ENCODE results near the gene GCHFR.
A peak's percentile ranks its signal among the peaks of the same experiment; 100 is the strongest.

GCHFR gene

DNA sequence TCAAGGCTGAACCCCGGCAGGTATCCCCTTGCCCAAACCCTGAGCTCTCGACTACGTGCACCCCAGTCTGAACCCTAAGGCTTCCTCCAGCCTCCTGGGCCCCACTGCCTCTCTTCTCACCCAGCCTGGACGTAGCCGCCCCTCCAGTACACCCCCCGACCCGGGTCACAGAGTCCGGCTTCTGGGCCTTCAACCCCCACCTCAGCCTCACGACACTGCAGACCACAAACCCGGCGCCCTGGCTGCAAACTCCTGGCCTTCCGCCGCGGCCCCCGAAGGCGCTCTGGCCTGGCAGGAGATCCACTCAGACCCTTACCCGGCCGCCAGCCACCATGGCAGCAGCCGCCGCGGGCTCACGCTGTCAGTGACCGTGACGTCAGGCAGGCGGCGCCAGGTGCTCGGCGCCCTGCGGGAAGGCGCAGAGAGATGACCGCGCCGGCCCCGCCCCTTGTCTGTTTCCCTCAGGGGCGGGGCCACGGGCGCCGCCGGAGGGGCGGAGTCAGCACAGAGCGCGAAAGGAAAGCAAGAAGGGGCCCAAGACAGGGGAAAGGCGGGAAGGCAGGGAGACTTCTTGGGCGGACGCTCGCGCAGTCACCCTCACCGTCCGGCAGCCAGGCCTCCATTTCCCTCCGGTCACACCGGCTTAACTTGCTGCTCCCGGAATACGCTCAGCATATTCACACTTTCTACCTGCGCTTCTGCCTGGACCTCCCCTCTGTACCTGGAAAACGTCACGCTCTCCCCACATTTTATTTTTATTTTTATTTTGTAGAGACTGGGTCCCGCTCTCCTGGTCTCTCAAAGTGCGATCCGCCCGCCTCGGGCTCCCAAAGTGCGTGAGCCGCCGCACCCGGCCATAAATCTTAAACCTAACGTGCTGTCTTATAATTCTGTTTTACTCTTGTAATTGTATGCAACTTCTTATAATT is 8.7 kb upstream of the GCHFR start, which contains the start of gene RMDN3:
Gene RMDN3, minus strand, starts transcription at position 372 of the 929 bp plus-strand sequence. CDS start 471 bp downstream, outside the sequence.
- DNase-seq: peak; percentile 98

DNA sequence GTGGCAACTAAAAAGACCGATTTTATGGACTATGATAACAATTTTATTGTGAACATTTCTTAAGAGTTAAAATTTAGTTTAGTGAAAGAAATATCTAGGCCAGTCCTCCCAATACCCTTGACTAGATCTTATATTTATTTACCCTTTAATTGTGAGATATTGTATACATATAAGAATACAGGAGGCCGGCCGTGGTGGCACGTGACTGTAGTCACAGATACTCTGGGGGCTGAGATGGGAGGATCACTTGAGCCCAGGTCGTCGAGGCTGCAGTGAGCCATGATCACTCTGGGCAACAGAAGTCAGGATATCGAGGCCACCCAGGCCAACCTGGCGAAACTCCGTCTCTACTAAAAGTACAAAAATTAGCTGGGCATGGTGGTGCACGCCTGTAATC is 8.1 kb upstream of the GCHFR start:
- no peak for DNase-seq

DNA sequence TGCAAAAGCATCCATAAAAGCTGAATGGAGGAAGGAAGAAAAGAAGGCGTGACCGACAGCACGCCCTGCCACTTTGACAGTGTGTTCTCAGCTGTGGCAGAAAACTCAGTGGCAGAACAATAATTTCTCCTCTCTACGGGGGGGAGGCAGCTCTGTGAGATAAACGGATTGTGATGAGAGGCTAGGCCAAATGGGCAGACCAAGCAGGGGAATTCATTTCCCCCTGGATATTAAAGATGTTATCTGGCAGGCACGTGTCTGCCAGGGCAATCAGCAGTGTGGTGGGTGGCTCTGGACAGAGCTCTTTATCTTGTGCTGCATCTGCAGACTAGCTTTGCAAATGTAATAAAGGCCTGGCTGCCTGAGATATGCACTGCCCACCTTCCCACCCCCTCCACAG is 6.9 kb upstream of the GCHFR start:
- DNase-seq: no peak

DNA sequence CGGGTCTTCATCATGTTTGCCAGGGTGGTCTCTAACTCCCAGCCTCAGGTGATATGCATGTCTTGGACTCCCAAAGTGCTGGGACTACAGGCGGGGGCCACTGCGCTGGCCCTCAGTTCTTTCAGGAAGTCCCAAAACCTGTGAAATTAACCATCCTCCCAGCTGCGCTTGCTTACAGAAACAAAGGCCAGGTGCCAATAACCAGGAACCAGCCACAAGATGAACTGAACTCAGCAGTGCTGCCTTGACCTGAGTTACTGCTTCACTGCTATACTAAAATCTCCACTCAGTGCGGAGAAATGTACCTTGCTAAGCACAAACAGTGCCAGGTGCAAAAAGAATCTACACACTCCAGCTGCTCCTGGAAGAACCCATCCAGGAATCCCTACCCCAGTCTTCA is 3.9 kb upstream of the GCHFR start:
- no peak for DNase-seq

GRCh38 chr15:40762919-40763800 is 708 bp upstream of the GCHFR start:
- peak; percentile 27 for DNase-seq

- DNase-seq: no peak
Measured at GRCh38 chr15:40764629-40765103, 798 bp downstream of the GCHFR start.

GRCh38 chr15:40766194-40766815 is 2.4 kb downstream of the GCHFR start:
- DNase-seq: no peak

GRCh38 chr15:40766906-40767837 is 3.3 kb downstream of the GCHFR start:
- no peak for DNase-seq

- no peak for DNase-seq
Measured at GRCh38 chr15:40767838-40768500, 4.1 kb downstream of the GCHFR start.

DNA sequence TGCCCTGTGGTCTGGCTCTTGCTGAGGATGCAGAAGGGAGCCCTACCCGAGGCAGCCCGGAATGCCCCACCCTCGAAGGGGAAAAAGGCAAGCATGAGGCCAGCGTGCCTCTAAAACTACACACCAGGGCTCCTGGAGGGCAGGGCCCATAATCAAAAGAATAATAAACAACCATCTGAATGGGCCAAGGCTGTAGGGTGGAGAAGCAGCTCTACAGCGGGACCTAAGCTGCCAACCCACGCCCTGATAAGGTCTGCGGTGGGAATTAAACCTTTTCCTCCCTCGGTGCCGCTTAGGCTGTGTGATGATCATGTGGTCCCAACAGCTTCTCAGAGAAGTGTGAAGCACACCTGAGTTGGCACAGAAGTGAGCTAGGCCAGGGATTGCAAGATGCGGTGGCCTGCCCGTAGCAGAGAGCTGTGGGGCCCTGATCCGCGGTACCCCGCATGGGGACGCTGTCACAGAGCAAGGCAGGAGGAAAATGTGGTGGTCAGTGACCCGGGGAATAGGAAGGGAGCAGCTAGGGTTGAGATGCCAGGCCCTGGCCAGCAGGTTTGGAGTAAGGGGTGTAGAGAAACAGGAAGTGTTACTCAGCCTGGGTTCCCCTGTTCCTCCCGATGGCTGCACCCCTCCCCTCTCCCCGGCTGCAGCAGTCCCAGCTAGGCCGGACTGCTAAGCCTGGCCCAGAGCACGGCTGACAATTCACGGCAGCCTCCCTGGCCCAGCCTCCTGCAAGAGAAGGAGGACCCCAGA is 4.8 kb downstream of the GCHFR start:
- no peak for DNase-seq

DNA sequence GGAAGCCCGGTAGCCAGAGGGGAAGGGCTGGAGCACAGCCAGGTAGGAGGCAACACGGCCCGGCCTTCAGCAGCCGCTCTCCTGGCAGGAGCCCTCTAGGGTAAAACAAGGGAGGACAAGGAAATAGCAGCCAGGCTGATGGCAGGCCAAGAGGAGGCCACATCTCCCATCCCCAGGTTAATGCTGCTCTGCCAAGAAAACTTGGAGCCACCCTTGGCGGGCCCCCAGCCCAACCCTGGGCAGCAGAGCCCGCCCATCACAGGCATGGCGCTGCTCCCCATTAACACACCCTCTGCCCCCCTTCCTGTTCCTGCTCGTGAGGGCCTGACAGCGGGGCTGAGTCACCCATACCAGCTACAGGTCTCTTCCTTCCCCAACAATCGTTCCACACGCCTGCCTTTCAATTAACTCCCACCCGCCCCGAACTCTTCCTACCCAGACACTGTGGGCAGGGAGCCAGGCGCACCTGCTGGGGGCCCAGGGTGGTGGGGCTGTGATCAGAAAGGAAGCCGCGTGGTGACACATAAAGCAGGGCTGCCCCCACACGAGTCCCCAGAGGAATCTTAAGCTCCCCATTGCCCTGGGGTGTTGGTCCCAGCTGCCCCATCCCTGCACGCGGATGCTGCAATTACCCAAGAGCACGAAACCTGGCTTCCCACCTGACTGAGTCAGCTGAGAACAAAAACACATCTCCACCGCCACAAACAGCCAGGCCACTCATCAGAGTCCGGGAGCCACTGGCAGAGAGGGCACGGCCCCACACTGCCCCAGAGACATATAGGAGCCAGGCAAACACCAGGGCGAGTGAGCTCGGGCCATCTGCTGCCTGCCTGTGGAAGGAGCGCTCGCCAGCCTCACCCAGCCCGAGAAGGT is 5.6 kb downstream of the GCHFR start, which contains the start of gene C15orf62:
Gene C15orf62, plus strand, starts transcription at position 707 of the 873 bp plus-strand sequence. CDS start 516 bp downstream, outside the sequence.
- peak; percentile 42 for DNase-seq

- no peak for DNase-seq
Measured at GRCh38 chr15:40770147-40770721, 6.4 kb downstream of the GCHFR start.

DNA sequence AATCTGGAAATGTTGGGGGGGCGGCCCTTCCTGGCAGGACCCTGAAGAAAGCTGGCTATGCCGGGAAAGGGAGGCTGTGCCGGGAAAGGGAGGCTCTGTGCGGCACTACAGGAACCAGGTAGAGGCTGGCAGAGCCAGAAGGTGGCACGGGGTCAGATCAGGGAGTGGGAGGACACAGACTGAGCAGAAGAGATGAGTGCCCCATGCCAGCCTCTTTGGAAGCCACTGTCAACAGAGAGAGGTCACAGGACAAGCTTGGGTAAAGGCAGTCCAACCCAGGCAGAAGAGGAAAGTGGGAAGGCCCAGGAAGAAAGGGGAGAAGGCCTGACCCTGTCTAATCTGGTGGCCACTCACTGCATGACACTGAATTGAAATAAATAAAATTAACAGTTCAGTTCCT is 7.4 kb downstream of the GCHFR start:
- no peak for DNase-seq

DNA sequence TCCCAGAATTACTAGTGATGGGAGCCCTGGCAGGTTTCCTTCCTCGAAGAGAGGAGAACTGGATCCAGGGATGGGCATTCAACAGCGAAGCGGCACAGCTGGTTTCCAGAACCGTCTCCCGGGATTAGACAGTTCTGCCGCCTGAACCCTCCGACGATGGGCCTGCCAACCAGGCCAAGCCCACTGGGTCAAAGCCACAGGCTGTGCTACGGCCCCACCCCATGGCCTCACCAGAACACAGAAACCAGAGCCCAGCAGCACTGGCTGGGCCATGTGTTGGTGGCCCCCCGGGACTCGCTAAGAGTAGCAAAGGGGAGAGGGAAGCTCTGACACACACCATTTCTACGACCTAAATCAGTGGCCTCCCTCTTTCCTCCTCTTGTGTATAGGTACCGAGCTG is 8.1 kb downstream of the GCHFR start:
- DNase-seq: no peak

- DNase-seq: no peak
Measured at GRCh38 chr15:40773496-40773895, 9.6 kb downstream of the GCHFR start.

DNA sequence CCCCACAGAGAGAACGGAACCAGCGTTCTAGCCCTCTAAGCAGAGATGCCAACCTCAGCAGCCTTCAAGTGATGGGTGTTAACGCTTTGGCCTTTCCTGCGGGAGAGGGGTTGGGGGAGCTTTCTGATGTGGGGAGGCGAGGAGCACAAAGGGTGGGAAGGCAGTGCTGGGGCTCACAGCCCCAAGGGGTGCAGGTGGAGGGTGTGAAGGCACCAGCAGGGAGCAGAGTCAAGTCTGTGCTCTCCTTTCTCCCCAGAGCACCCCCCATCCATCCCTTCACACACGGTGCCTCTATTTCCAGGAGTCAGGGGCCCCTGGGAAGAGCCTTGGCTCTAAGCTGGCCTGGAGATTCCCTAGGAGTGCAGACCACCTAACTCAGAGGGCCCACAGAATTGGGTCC is 10.0 kb downstream of the GCHFR start:
- DNase-seq: no peak

DNA sequence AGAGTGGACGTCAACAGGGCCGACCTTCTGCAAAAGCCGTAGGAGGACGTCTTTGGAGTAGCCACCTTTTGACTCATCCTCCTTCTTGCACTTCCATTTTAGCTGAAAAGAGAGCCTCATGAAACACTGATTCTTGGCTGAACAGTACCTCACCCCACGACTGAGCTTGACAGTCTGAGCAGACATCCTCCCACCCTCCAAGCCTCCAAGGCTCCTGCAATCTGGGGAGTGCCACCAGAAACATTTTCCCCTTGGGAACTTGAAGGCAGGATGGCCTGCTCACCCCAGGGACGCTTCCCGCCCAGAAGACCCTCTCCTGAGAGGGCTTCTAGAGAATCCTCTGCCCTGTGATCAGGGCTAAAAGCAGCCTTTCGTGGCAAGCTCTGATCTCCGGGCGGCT is 11.1 kb downstream of the GCHFR start:
- DNase-seq: no peak

GRCh38 chr15:40775740-40776536 is 12.1 kb downstream of the GCHFR start:
- DNase-seq: no peak
